Astrocyte (in vitro differentiated cells and primary cell): ENCODE results near the gene RIPOR2. TPM values are rescaled to one million over a fixed set of nuclear protein-coding genes. Genes with fewer than 3 reads are reported as not detected.

ENCODE experiments used
- DNase-seq: peaks from one replicate; pipeline ENCODE4 v3.0.0-alpha.2; 2010; ENCODE audit warnings: low read depth
- FAIRE-seq: peaks from 2 replicates; lab custom pipeline; 2011; peaks lifted over from hg19 to GRCh38; lab: Jason Lieb, UNC
- H2AFZ ChIP-seq: 2 replicates; pipeline ENCODE4 v1.6.0; 2012; ENCODE audit warnings: low read depth, low read length, inconsistent platforms
- H3K27ac ChIP-seq: 2 replicates; pipeline ENCODE4 v1.5.1; 2011; ENCODE audit warnings: low read depth, low read length, inconsistent platforms
- H3K27me3 ChIP-seq: 2 replicates; pipeline ENCODE4 v1.6.0; 2011; ENCODE audit warnings: low read length, inconsistent platforms; ENCODE audit not compliant: insufficient read depth
- H3K36me3 ChIP-seq: 2 replicates; pipeline ENCODE4 v1.5.1; 2011; ENCODE audit warnings: low read length, inconsistent platforms; ENCODE audit not compliant: insufficient read depth
- H3K4me1 ChIP-seq: 2 replicates; pipeline ENCODE4 v1.5.1; 2011; ENCODE audit warnings: low read length, inconsistent platforms; ENCODE audit not compliant: insufficient read depth
- H3K4me2 ChIP-seq: 2 replicates; pipeline ENCODE4 v1.6.0; 2012; ENCODE audit warnings: low read length, inconsistent platforms
- H3K4me3 ChIP-seq: 2 replicates; pipeline ENCODE4 v1.5.1; 2011; ENCODE audit warnings: low read depth, mild to moderate bottlenecking, low read length, inconsistent platforms; ENCODE audit not compliant: insufficient read depth
- H3K79me2 ChIP-seq: 2 replicates; pipeline ENCODE4 v1.6.0; 2012; ENCODE audit warnings: mild to moderate bottlenecking, low read length, inconsistent platforms; ENCODE audit not compliant: insufficient read depth
- H3K9ac ChIP-seq: 2 replicates; pipeline ENCODE4 v1.6.0; 2012; ENCODE audit warnings: mild to moderate bottlenecking, low read length, inconsistent platforms
- H3K9me3 ChIP-seq: 2 replicates; pipeline ENCODE4 v1.5.1; 2012; ENCODE audit warnings: low read depth, mild to moderate bottlenecking, low read length, inconsistent platforms; ENCODE audit not compliant: insufficient read depth
- H4K20me1 ChIP-seq: 2 replicates; pipeline ENCODE4 v1.6.0; 2012; ENCODE audit warnings: low read length, inconsistent platforms; ENCODE audit not compliant: insufficient read depth
- H3K27ac Mint-ChIP-seq: one replicate; pipeline ENCODE4 v1.8.0; 2021; ENCODE audit warnings: mild to moderate bottlenecking, mixed read lengths; ENCODE audit not compliant: unreplicated experiment
- H3K27me3 Mint-ChIP-seq: one replicate; pipeline ENCODE4 v1.8.0; 2021; ENCODE audit warnings: low read depth, mixed read lengths; ENCODE audit not compliant: unreplicated experiment
- H3K36me3 Mint-ChIP-seq: one replicate; pipeline ENCODE4 v1.8.0; 2021; ENCODE audit warnings: low read depth, mixed read lengths; ENCODE audit not compliant: unreplicated experiment
- H3K4me1 Mint-ChIP-seq: one replicate; pipeline ENCODE4 v1.8.0; 2021; ENCODE audit warnings: low read depth, mixed read lengths; ENCODE audit not compliant: unreplicated experiment
- H3K4me3 Mint-ChIP-seq: one replicate; pipeline ENCODE4 v1.8.0; 2021; ENCODE audit warnings: mild to moderate bottlenecking, moderate library complexity, mixed read lengths; ENCODE audit not compliant: unreplicated experiment
- H3K9me3 Mint-ChIP-seq: one replicate; pipeline ENCODE4 v1.8.0; 2021; ENCODE audit warnings: mild to moderate bottlenecking, mixed read lengths; ENCODE audit not compliant: unreplicated experiment
- EZH2 ChIP-seq: IDR thresholded peaks from 2 replicates; pipeline ENCODE4 v1.6.1; 2012; ENCODE audit warnings: mild to moderate bottlenecking, low read length, inconsistent platforms; ENCODE audit not compliant: insufficient read depth
- total RNA-seq: library from RNA; stranded (reverse); gene quantifications from 2 replicates; pipeline ENCODE4 v1.2.1, GENCODE V29; 2021
- TF ChIP-seq, protein P1 (sequence below): IDR thresholded peaks from 2 replicates; pipeline ENCODE4 v1.5.1; 2011; ENCODE audit warnings: low read depth, mild to moderate bottlenecking, inconsistent platforms, low read length, moderate library complexity; ENCODE audit not compliant: insufficient read depth

Gene RIPOR2
- total RNA-seq, 1 donor from 2014 or later: 0.95 TPM

DNA sequence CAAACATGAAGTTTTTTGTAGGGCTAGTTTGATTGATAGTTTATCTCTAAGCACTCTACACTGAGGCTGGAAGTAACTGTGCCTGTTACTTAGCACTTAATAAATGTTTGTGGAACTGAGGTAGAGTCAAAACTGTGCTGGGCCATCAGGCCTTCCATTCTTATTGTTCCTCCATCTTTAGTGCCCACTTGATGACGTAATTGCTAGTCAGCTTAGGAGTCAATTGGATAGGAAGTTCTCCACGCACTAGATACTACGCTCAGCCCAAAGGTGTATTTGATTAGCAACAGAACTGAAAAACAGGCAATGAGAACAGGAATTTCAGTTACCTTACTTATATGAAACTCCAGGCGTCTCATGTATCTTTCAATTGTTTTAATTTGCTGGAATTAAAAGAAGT is 67.0 kb downstream of the RIPOR2 start:
- Histone ChIP-seq H4K20me1 (no peaks in the 10 kb centered on the region), H3K4me2 (no peak overlapping the region), H3K79me2 (no peaks in the 10 kb centered on the region), H3K9me3 (no peaks in the 10 kb centered on the region), H2AFZ (no peak overlapping the region), H3K9ac (no peak overlapping the region), H3K4me3 (no peak overlapping the region), H3K27ac (no peak overlapping the region), H3K4me1 (no peaks in the 10 kb centered on the region), H3K27me3 (no peaks in the 10 kb centered on the region), H3K36me3 (no peaks in the 10 kb centered on the region)
- H3K4me3 Mint-ChIP-seq: no peak overlapping the region
- H3K36me3 Mint-ChIP-seq: no peaks in the 10 kb centered on the region
- TF ChIP-seq EZH2: no peak
- TF ChIP-seq, protein P1, sequence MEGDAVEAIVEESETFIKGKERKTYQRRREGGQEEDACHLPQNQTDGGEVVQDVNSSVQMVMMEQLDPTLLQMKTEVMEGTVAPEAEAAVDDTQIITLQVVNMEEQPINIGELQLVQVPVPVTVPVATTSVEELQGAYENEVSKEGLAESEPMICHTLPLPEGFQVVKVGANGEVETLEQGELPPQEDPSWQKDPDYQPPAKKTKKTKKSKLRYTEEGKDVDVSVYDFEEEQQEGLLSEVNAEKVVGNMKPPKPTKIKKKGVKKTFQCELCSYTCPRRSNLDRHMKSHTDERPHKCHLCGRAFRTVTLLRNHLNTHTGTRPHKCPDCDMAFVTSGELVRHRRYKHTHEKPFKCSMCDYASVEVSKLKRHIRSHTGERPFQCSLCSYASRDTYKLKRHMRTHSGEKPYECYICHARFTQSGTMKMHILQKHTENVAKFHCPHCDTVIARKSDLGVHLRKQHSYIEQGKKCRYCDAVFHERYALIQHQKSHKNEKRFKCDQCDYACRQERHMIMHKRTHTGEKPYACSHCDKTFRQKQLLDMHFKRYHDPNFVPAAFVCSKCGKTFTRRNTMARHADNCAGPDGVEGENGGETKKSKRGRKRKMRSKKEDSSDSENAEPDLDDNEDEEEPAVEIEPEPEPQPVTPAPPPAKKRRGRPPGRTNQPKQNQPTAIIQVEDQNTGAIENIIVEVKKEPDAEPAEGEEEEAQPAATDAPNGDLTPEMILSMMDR: no peak
- FAIRE-seq (no peak), DNase-seq (no peak)
- no peaks in the 10 kb centered on the region for H3K27me3 Mint-ChIP-seq
- H3K9me3 Mint-ChIP-seq: no peaks in the 10 kb centered on the region
- no peak overlapping the region for H3K27ac Mint-ChIP-seq
- H3K4me1 Mint-ChIP-seq: no peaks in the 10 kb centered on the region

DNA sequence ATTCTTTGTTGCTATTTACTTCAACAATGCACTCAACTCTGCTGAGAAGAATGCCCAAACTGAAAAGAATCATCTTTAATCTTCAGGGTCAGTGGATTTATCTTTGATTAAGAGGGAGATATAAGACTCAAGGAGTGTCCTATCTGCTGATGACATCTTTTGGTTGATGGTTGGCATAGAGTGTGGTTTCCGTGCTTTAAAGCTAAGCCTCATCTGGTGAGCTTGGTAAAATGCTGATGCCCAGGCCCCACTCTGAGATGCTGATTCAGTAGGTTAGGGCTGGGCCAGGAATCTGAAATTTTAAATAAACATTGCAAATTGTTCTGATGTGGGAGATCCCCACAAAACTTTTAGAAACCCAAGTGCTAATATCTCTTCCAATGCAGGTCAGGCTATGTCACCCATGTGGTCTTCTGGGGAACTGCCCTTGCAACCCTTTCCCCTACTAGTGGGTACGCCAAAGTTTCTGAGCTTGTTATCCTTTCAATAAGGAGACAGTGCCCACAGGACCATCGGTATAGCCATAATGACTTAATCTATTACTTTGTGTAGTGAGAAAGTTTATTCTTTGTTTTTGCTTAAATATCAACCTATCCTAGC is 68.6 kb downstream of the RIPOR2 start:
- no peak for FAIRE-seq
- no peak overlapping the region for H3K27ac Mint-ChIP-seq
- Histone ChIP-seq H4K20me1 (no peaks in the 10 kb centered on the region), H3K27ac (no peak overlapping the region), H2AFZ (no peak overlapping the region), H3K9me3 (no peaks in the 10 kb centered on the region), H3K27me3 (no peaks in the 10 kb centered on the region), H3K36me3 (no peaks in the 10 kb centered on the region), H3K79me2 (no peaks in the 10 kb centered on the region), H3K9ac (no peak overlapping the region), H3K4me2 (no peak overlapping the region), H3K4me3 (no peak overlapping the region), H3K4me1 (no peaks in the 10 kb centered on the region)
- TF ChIP-seq EZH2: no peak
- TF ChIP-seq, protein P1: no peak
- H3K9me3 Mint-ChIP-seq: no peaks in the 10 kb centered on the region
- H3K27me3 Mint-ChIP-seq: no peaks in the 10 kb centered on the region
- DNase-seq: no peak
- H3K4me3 Mint-ChIP-seq: no peak overlapping the region
- H3K36me3 Mint-ChIP-seq: no peaks in the 10 kb centered on the region
- H3K4me1 Mint-ChIP-seq: no peaks in the 10 kb centered on the region

DNA sequence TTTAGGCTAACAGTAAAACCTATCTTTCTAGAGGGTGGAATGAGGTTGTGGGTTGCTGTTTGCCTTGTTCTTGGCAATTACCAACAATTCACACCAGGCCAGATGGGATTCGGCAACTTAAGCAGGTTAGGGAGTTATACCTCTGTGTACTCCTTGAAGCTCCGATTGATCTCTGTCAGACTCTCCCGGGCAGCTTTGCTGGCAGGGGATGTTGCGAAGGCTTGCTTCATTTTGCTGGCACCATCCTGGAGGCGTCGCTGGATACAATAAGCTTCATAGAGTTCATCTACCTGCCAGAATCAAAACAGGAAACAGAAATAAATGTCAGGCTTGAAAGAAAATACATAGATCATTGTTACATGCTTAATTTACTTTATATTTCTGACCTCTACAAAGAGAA is 70.6 kb downstream of the RIPOR2 start:
- Mint-ChIP-seq H3K27ac (no peak overlapping the region), H3K4me1 (no peaks in the 10 kb centered on the region), H3K9me3 (no peaks in the 10 kb centered on the region), H3K27me3 (peaks cover 2% of the 10 kb centered on the region), H3K4me3 (no peak overlapping the region), H3K36me3 (no peaks in the 10 kb centered on the region)
- no peak overlapping the region for H3K4me2 ChIP-seq
- DNase-seq (no peak), FAIRE-seq (no peak)
- H3K27ac ChIP-seq: no peak overlapping the region
- TF ChIP-seq EZH2: no peak
- TF ChIP-seq, protein P1: no peak
- H4K20me1 ChIP-seq: no peaks in the 10 kb centered on the region
- no peaks in the 10 kb centered on the region for H3K4me1 ChIP-seq
- H3K4me3 ChIP-seq: no peak overlapping the region
- no peak overlapping the region for H3K9ac ChIP-seq
- H3K9me3 ChIP-seq: no peaks in the 10 kb centered on the region
- no peak overlapping the region for H2AFZ ChIP-seq
- no peaks in the 10 kb centered on the region for H3K79me2 ChIP-seq
- no peaks in the 10 kb centered on the region for H3K27me3 ChIP-seq
- H3K36me3 ChIP-seq: no peaks in the 10 kb centered on the region
